GM12892 (cell line): ENCODE results near the gene CDH3.

Source experiments
- POLR2A ChIP-seq: IDR thresholded peaks from 2 replicates; pipeline ENCODE4 v1.6.1; 2011; ENCODE audit warnings: low read depth, low read length, control low read depth
- TAF1 ChIP-seq: IDR thresholded peaks from 2 replicates; pipeline ENCODE4 v1.6.1; 2011; ENCODE audit warnings: low read depth, mild to moderate bottlenecking, control low read depth, low read length, borderline replicate concordance

DNA sequence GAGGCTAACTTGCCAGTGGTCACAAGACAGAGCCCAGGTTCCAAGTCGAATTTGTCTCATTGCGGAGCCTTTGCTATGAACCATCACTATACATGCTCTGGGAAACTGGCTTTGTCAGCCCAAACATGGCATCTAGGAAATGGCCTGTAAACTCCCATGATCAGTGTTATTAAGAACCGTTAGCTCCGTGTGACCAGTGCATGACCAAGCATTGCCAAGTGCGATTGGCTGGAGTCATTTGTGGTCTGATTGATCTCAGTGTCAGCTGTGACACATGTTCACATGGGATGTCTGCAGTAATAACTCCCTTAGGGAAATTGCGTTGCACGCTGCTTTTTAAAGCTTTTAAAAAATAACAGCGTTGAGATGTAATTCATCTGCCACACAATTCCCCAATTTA lies 18.6 kb upstream of the CDH3 start:
- no peak for TF ChIP-seq POLR2A
- TF ChIP-seq TAF1, result no peak
